ENCODE measurements around the gene SMG6.

The SMG6 gene

GRCh38 chr17:2181206-2181896 is 122.2 kb downstream of the SMG6 start:
- 0 out of 2 replicates have a peak overlapping the region, but pooled peaks have one; percentile 3 for H3K4me3 ChIP-seq (ENCODE audit: low read depth, low read length)
- no peak for TF ChIP-seq CTCF (IDR thresholded peaks at IDR 0.05; ENCODE audit: low read depth, low read length)

- no peak overlapping the region for H3K4me3 ChIP-seq (ENCODE audit: low read depth, low read length)
These were observed 122.8 kb downstream of the SMG6 start for GRCh38 chr17:2180768-2181167.

GRCh38 chr17:2179615-2180295 is 123.8 kb downstream of the SMG6 start:
- H3K4me3 ChIP-seq (ENCODE audit: low read depth, low read length): no peak overlapping the region
- no peak for TF ChIP-seq CTCF (IDR thresholded peaks at IDR 0.05; ENCODE audit: low read depth, low read length)

More at GRCh38 chr17:2180768-2181167, 122.8 kb downstream of the SMG6 start:
- TF ChIP-seq CTCF (IDR thresholded peaks at IDR 0.05; ENCODE audit: low read depth, low read length): no peak

GRCh38 chr17:2178798-2179501 is 124.6 kb downstream of the SMG6 start:
- TF ChIP-seq CTCF (IDR thresholded peaks at IDR 0.05; ENCODE audit: low read depth, low read length): no peak
- no peak overlapping the region for H3K4me3 ChIP-seq (ENCODE audit: low read depth, low read length)

- no peak overlapping the region for H3K4me3 ChIP-seq (ENCODE audit: low read depth, low read length)
- no peak for TF ChIP-seq CTCF (IDR thresholded peaks at IDR 0.05; ENCODE audit: low read depth, low read length)
These were observed 126.3 kb downstream of the SMG6 start for GRCh38 chr17:2177235-2177811.

GRCh38 chr17:2176499-2177169 is 127.0 kb downstream of the SMG6 start:
- TF ChIP-seq CTCF (IDR thresholded peaks at IDR 0.05; ENCODE audit: low read depth, low read length): no peak
- H3K4me3 ChIP-seq (ENCODE audit: low read depth, low read length): no peak overlapping the region

Measured in WI38 (cell line).